Mononuclear cell (primary cell): ENCODE data around the gene CDRT15L2. TPM values are rescaled to one million over a fixed set of nuclear protein-coding genes. Genes with fewer than 3 reads are reported as not detected.
"Not testable (repeated sequence)": the region's sequence is repeated elsewhere in the genome, so short reads cannot be mapped to it uniquely, and the experiment has no call there.

Source experiments
- H3K27me3 ChIP-seq: 2 replicates; pipeline ENCODE4 v1.6.0; 2011; ENCODE audit warnings: low read length, control low read depth; ENCODE audit not compliant: insufficient read depth
- H3K4me1 ChIP-seq: 2 replicates; pipeline ENCODE4 v1.5.1; 2011; ENCODE audit warnings: mild to moderate bottlenecking, low read length, control low read depth; ENCODE audit not compliant: insufficient read depth
- H3K4me3 ChIP-seq: 2 replicates; pipeline ENCODE4 v1.5.1; 2011; ENCODE audit warnings: mild to moderate bottlenecking, low read length, moderate library complexity
- H3K9me3 ChIP-seq: 2 replicates; pipeline ENCODE4 v1.5.1; 2011; ENCODE audit warnings: low read depth, mild to moderate bottlenecking, control low read depth, low read length
- total RNA-seq: library from RNA; depleted of rRNA; stranded (reverse); fragments of >200 nt; gene quantifications from one replicate; pipeline ENCODE4 v1.2.3, GENCODE V29; 2012

CDRT15L2 gene
- not detected for total RNA-seq

DNA sequence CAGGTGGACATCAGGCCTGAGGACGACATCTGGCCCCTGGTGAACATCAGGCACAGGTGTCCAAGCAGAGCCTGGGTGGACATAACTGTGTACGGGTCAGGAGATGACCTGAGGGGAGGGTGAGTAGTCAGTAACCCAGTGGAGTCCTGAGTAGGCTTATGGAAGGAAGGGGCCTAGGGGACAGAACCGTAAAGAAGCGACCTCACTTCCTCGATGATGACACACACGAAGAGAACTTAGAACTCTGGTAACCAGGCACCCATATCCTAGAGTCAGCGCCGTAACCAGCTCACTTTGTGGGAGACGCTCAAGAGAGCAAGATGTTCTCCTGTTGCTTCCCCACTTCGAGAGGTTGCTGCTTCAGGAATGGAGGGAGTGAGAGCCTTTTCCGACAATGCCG, at the start of gene CDRT15L2:
TSS of gene CDRT15L2 (plus strand) at position 301 of the 400 bp plus-strand sequence. CDS start at position 321, 20 bp downstream.
- not testable (repeated sequence) for H3K4me1 ChIP-seq, H3K4me3 ChIP-seq, H3K27me3 ChIP-seq, H3K9me3 ChIP-seq

DNA sequence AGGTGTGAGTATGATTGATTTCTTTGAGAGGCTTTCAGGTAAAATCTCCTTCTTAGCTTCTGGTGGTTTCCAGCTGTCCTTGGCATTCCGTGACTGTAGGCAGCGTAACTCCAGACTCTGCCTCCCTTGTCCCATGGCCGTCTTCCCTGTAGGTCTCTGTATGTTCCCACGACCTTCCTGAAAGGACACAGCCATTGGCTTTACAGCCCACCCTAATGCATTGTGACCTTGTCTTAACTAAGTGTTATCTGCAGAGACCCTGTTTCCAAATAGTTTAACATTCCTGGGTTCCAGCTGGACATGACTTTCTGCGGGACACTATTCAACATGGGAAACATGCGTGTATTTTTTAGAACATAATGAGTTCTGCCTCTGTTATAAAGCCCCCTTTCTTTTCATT, 49.4 kb upstream of the CDRT15L2 start:
- H3K4me3 ChIP-seq, H3K27me3 ChIP-seq, H3K4me1 ChIP-seq, H3K9me3 ChIP-seq: not testable (repeated sequence)

DNA sequence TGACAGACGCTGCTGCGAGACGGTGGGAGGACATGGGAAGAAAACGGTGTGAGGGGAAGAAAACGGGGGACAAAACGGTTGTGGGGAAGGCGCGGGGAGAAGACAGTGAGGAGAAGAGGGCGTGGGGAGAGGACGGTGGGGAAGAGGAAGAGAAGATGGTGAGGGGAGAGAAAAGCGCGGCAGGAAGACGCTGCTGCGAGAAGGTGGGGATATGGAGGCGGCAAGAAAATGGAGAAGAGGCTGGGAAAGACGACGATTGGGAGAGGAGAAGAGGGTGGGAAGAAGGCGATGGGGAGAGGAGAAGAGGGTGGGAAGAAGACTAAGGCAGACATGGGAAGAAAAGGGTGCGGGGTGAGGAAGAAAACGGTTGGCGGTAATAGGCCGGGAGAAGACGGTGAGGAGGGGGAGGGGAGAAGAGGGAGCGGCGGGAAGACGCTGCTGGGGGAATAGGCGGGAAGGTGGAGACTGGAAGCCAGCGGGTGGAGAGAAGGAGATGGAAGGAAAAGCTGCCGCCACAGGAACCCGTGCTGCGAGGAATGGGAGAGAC, 46.9 kb upstream of the CDRT15L2 start:
- H3K9me3 ChIP-seq, H3K4me1 ChIP-seq, H3K27me3 ChIP-seq: not testable (repeated sequence)
- H3K4me3 ChIP-seq: peak overlapping the region; percentile 33

DNA sequence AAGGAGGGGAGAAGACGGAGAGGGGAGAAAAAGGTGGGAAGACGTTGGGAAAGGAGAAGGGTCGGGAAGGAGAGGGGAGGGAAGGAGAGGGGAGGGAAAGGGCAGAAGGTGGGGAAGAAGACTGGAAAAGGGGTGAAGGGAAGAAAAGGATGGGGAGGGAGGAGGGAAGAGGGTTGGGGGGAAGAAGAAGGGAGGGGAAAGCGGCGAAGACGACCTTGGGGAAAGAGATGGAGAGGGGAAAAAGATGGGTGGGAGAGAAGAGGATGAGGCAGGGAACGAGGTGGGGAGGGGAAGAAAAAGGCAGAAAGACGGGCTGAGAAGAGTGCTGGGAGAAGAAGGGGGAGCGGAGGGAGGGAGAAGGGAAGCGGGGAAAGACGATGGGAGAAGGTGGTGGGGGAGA, 46.3 kb upstream of the CDRT15L2 start:
- not testable (repeated sequence) for H3K4me3 ChIP-seq, H3K4me1 ChIP-seq, H3K27me3 ChIP-seq, H3K9me3 ChIP-seq

DNA sequence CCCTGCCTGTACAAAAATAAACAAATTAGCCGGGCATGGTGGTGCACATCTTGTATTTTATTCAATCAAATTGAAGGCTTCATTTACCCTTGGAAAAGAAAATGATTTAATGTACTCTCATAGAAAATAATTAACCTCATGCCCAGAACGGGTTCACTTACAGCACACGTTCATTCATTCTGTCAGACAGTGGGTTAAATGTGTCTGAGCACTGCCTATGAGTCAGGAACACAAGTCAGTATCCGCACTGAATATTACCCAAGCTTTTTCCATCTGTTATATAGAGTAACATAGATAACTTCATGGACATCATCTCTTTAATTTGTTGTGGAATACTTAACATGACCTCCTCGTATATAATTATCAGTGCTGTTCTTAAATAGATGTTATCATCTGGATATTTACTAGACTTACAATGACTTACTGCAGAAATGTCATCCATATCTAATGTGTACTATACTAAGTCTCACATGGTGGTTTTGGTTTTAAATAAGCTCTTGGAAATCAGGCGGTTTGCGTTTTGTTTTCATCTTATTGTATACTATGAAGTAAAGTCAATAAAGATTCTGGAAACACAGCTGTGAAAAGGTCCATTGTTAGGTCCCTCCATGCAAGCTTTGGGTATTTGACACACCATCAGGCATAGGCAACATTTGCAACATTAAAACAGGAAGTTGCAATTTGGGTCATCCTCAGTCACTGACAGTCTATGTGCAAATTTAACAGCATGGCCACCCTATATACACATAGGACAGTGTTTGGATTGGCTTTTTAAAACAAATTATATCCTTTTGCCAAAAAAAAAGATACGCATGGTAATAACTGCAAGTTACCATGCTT, 44.6 kb upstream of the CDRT15L2 start:
- H3K4me3 ChIP-seq, H3K9me3 ChIP-seq, H3K4me1 ChIP-seq, H3K27me3 ChIP-seq: not testable (repeated sequence)

DNA sequence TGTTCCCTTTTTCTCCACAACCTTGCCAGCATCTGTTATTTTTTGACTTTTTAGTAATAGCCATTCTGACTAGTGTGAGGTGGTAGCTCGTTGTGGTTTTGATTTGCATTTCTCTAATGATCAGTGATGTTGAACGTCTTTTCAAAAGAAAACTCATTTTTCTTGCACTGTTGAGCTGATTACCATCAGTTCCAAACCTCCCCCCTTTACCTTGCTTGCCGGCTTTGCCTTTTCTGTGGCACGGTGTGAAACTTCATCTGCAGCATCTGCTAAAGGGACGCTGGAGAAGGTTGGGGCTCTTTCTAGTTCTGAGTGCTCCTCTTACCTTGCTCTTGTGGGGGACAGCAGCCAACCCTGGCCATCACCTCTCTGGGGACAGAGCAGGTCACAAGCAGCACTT, 39.1 kb upstream of the CDRT15L2 start:
- H3K9me3 ChIP-seq, H3K27me3 ChIP-seq, H3K4me1 ChIP-seq, H3K4me3 ChIP-seq: not testable (repeated sequence)

DNA sequence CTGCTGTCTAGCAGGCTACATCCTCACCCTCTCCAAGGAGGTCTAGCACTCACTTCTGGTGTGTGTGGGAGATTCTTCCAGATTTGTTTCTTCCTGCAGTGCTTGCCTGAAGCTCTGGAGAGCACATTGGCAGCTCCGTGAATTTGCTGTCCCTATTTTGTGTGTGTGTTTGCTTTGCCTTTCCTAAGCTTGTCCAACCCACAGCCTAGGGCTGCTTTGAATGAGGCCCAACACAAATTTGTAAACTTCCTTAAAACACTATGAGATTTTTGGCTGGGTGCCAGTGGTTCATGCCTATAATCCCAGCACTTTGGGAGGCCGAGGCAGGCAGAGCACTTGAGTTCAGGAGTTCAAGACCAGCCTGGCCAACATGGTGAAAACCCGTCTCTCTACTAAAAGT, 38.7 kb upstream of the CDRT15L2 start:
- not testable (repeated sequence) for H3K4me3 ChIP-seq, H3K9me3 ChIP-seq, H3K4me1 ChIP-seq, H3K27me3 ChIP-seq

DNA sequence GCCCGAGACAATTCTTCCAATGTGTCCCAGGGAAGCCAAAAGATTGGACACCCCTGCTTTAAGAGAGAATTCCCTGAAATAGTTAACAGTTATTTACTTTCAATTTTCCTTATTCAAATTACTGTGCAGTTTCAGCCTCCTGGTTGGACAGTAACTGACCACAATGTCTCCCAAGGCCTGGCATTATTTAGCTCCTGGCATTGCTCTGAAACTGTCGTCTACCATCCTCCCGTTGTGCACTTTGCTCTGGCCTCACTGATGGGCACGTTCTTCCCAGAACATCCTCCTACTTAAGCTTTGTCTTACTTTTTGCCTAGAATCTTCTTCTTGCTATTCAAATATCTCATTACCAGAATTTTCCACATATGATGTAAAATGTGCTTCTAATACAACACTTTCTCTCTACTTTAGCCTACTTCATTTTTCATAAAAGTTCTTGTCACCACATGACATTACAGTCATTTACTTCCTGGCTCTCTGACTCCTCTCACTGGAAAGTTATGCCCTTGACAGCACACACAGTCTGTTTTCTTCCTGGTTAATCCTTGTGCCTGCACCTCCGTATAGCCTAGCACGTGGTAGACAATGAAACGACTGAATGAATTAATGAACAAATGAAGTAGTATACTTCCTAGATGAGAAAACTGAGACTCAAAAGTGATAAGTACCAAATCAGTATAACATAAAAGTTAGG, 37.5 kb upstream of the CDRT15L2 start:
- H3K4me3 ChIP-seq, H3K4me1 ChIP-seq, H3K27me3 ChIP-seq, H3K9me3 ChIP-seq: not testable (repeated sequence)

DNA sequence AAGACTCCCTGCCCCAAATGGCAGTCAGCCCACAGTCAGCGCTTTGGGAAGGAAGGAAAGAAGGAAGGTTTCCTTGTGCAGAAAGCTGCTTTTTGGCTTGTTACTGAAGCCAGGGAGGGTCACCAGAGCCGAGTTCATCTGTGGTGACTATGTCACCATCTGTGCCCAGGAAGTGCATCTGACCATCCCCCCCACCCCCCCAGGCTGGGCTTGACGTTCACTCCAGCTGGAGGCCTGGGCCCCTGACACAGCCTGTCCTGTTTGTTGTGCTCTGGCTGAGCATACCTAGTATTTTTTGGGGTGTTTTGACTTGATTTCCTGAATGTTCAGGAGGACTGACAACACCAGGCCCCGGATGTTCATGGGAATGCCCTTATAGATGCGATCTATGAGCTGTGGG, 31.6 kb upstream of the CDRT15L2 start:
- H3K27me3 ChIP-seq, H3K4me1 ChIP-seq, H3K9me3 ChIP-seq, H3K4me3 ChIP-seq: not testable (repeated sequence)

DNA sequence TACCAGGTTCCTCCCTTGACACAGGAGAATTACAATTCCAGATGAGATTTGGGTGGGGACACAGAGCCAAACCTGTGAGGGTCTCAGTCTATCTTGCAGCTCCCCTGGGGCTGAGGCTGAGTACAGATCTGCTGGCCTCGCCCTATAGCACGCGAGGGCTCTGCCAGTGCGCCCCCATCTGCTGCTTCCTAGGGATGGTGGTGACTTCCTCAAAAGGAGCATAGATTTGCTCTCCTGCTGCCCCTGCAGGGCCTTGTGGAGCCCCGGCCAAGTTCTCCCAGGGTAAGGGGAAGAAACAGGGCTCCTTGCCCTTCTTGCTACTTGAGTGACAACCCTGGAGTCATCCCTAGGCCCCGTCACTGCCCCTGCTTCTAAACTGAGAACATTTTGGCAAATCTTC, 26.6 kb upstream of the CDRT15L2 start:
- H3K9me3 ChIP-seq, H3K4me1 ChIP-seq, H3K4me3 ChIP-seq, H3K27me3 ChIP-seq: not testable (repeated sequence)

DNA sequence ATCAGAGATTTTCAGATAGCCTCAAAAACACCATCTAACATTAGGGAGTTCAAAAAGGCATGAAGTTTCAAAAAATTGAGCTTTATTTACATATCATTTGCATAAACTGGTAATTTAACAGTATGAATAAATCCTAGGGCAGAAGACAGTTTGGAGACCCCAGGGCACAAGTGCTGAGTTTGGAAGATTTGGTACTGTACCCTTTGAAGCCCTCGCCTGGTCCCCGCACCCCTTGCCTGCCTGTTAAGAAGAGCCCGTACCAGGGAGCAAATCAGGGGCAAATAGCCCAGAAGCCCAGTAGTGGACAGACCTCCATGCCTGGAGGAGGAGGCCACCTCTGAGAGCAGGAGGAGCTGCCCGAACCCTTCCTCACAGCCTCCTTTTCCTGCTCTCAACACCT, 24.8 kb upstream of the CDRT15L2 start:
- H3K27me3 ChIP-seq, H3K9me3 ChIP-seq, H3K4me1 ChIP-seq, H3K4me3 ChIP-seq: not testable (repeated sequence)

DNA sequence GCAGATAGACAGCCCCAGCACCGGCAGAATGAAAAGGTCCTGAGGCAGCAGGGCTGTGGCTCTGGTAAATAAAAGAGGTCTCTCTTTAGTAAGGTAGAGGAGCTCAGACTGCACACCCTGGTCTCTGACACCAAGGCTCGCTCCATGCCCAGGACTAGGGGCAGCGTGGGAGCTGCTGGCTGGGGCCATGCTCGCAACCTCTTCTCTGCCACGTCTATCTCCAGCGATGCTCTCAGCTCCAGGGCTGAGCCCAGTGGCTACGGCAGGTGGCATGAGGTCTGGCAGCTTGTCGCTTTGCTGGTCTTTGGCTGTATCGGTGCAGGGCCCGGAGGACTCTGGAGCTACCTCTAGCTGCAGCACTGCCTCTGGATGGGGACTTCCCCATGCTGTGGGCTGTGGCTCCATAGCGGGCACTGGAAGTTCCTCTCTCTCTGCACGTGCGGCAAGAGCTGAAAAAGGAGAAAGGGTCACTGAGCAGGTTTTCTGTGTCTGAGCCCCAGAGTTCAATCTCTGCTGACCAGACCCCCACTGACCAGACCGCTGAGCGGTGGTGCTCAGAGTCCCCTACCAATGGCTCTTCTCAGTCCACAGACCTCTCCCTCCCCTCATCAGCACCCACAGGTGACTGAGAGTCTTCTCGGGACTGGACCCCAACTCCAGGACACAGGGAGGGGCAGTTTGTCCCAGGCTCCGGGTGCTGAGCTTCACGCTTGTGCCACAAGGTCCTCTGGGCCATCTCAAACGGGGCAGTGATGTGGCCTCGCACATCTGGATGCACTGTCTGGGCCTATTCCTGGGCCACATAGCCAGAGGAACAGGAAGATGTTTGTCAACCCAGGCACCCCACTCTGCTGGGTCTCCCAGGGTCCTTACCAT, 24.2 kb upstream of the CDRT15L2 start:
- not testable (repeated sequence) for H3K4me1 ChIP-seq, H3K4me3 ChIP-seq, H3K9me3 ChIP-seq, H3K27me3 ChIP-seq

DNA sequence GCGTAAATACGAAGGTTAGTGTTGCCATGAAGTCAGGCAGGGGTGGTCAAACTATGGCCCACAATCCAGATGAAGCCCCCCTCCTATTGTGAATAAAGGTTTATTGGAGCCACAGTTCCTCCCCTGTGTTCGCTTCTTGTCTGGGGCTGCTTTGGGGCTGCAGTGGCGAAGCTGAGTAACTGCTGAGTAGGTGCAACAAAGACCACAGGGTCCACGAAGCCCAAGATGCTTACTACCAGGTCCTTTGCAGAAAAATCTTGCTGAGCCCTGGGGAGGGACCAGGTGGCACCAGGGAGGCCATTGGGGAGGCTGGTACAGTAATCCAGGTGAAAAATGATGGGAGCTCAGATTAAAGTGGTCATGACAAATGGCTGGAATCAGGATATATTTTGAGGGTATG, 21.4 kb upstream of the CDRT15L2 start:
- not testable (repeated sequence) for H3K4me3 ChIP-seq, H3K27me3 ChIP-seq, H3K4me1 ChIP-seq, H3K9me3 ChIP-seq

DNA sequence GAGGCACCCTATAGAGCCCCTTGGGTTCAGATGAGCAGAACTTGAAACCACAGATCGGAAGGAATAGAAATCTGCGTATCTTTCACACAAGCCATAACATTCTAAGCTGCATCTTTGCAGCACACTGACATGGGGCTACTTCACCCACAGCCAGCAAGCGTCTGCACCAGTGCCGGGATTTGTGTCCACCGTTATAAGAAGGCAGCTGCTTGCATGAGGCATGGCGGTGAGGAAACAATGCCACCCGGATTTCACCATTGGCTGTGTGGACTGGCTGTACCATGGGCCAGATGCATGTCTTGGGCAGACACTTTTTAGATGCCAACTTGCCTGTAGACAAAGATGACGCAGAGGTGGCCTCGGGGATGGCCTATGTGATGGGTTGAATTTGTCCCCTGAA, 20.5 kb upstream of the CDRT15L2 start:
- not testable (repeated sequence) for H3K9me3 ChIP-seq, H3K27me3 ChIP-seq, H3K4me3 ChIP-seq, H3K4me1 ChIP-seq

DNA sequence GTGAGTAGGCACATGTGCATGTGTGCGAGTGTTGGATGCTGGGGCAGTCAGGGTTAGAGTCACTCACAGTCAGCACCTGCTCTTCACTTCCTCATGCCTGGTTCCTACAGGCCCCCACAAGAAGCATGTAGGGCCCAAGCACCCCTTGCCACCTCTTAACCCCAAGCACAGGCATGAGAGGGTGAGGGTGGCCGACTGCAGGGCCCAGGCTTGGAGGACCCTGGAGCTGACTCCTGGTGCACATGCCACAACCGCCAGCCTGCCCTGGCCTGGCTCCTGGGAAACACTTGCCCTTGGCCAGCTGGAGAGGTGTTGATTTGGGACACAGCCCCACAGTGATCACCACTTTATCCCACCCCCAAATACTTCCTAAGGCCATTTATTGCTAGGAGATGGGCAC, 16.9 kb upstream of the CDRT15L2 start:
- H3K9me3 ChIP-seq: no peaks in the 10 kb centered on the region
- no peak overlapping the region for H3K4me3 ChIP-seq
- H3K27me3 ChIP-seq: no peaks in the 10 kb centered on the region
- no peaks in the 10 kb centered on the region for H3K4me1 ChIP-seq
